GM12873 (cell line): ENCODE data around the gene LCP2.

Experiments used
- TF ChIP-seq, protein P1 (sequence below): IDR thresholded peaks from 2 replicates; pipeline ENCODE4 v1.5.1; 2012; ENCODE audit warnings: low read depth, mild to moderate bottlenecking, moderate library complexity, low read length, control low read depth; ENCODE audit not compliant: insufficient read depth; ENCODE audit errors: missing control alignments

Gene LCP2

DNA sequence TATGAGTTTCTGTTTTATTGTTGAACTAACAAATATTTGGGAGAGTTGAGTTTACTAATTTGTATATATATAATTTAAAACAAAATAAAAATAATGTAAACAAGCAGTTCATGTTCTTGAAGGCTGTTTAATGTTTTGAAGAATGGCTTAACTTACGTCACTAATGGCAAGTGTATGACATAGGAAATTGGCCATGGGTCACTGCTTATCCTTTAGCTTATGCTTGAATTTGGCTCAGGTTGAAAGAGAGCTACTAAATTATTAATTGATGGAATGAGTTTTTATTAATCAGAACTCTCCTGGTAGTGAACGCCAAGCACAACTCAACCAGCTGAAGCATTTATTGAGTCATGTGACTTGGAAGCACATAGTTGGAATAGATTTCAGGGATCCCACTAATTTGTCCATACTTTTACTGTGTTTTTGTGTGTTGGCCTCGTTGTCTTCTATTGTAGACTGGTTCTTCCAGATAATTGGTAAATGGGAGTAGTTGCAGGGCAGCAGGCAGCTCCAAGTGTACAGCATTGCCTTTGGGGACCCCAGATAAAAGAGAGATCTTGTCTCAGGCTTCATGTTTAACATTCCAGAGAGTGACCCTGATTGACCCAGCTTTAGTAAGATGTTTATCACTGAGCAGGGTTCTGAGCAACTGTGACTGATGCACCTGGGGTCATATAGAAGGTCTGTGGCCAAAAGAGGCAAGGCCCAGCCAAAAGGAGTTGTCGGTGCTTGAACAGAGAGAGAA lies 51.3 kb downstream of the LCP2 start:
- TF ChIP-seq, protein P1, sequence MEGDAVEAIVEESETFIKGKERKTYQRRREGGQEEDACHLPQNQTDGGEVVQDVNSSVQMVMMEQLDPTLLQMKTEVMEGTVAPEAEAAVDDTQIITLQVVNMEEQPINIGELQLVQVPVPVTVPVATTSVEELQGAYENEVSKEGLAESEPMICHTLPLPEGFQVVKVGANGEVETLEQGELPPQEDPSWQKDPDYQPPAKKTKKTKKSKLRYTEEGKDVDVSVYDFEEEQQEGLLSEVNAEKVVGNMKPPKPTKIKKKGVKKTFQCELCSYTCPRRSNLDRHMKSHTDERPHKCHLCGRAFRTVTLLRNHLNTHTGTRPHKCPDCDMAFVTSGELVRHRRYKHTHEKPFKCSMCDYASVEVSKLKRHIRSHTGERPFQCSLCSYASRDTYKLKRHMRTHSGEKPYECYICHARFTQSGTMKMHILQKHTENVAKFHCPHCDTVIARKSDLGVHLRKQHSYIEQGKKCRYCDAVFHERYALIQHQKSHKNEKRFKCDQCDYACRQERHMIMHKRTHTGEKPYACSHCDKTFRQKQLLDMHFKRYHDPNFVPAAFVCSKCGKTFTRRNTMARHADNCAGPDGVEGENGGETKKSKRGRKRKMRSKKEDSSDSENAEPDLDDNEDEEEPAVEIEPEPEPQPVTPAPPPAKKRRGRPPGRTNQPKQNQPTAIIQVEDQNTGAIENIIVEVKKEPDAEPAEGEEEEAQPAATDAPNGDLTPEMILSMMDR = no peak

DNA sequence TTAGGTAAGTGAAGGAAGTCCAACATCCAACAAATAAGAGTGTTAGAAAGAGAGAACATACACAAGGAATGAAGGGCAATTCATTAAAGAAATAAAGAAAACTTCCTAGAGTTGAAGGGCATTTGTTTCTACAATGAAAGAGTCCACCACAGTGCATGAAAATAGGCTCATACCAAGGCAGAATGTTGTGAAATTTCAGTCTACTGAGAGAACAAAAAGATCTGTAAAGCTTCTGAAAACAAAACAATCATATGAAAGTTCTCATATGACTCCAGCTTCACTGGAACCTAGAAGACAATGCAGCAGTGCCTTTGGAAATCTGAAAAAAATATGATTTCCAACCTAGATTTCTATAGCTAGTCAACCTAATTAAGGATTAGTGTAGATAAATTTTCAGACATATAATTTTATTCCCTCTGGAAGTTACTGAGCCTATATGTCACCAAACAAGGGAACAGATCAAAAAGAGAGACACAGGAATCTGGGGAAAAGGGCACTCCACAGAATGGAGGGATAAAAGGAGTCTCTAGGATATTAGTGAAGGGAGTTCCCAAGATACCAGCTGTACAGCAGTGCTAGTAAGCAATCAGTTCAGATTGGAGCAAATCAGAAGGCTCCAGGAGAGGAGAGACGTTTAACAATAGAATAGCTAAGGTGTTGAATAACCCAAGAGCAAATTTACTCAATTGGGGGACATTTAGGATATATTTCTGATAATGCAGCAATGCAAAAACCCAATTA lies 59.0 kb downstream of the LCP2 start:
- TF ChIP-seq, protein P1 = no peak

DNA sequence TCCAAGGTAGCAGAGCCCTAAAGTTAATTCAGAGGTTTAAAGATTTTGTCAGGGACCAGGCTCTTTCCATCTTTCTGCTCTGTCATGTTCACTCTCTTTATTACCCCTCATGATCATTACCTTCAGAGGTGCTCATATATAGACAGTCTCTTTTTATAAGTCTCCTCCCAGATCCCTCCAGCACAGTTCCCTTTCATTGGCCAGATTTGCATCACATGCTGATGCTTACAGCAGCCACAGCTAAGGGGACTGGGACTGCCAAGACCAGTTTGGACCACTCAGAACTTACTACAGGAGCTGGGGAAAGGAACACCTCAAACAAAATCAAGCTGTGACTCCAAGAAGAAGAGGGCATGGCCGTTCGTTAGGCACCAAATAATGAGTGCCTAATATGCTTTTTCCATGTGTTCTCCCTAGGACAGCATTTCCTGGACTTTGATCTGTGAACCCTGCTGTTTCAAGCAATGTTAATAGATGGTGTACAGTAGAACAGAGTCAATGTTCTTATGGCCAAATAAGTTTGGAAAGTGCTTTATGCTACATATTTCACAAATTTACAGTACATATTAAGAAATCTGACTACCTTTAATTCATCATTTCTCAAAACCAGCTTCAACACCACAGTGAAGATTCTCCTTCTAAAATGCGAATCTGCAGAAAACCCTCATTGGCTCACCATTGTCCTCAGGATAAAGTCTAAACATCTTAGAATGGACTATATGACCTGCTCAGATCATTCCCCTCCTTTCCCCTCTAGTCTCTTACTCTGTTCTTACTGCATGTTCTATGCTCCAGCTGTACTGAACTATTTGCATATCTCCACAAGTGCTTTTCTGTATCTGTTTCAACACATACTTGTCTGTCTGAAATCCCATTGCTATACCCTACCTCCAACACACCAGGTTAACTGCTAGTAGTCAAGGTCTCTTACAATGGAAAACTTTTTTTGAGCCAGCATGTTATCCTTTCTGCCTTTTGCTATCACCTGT lies 61.4 kb downstream of the LCP2 start:
- TF ChIP-seq, protein P1 = no peak

DNA sequence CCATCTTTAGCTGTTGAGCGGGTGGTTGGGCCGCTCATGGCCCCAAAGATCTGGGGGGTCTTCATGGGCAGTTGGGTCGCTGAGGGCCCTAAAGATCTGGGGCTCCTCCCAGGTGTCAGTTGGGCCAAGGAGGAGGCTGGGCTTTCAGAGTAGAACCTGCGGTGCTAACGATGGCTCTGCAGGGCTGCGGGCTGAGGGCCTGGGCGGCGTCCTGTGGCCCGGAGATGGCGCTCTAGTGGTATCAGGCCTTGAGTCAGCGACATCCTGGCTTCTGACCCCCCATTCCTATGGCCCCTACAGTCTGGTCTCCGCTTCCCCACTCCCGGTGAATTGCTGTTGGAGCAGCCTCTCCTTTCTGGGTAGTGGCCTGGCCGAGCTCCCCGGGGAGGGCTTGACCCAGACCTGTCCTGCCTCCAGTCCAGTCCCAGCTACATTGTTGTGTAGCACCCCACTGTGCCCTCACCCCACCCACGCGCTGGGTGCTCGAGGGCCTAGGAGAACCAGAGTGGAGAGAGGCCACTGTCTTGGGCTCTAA lies 64.2 kb downstream of the LCP2 start:
- TF ChIP-seq, protein P1 = no peak

DNA sequence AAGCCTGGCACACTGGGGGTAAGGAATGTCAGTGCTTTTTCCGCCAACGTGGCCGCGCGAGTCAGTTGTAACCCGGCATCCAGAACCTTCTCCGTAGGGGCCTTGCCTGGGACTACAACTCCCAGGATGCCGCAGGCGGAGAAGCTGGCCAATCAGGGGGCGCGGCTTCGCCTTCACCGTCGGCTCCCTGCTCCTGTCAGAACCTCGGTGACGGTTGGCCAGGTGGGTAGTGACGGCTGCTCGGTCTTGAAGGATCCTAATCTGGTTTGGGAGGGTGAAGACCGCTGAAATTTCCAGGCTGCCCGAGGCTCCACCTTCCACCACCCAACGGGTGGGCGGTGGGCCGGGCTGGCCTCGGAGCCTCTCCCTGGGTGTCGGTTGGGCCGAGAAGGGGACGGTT lies 64.8 kb downstream of the LCP2 start, which contains the start of gene C5orf58:
C5orf58 (plus strand) TSS at position 200 of the 400 bp plus-strand sequence. CDS start 1,992 bp downstream, outside the sequence.
- TF ChIP-seq, protein P1 = no peak

DNA sequence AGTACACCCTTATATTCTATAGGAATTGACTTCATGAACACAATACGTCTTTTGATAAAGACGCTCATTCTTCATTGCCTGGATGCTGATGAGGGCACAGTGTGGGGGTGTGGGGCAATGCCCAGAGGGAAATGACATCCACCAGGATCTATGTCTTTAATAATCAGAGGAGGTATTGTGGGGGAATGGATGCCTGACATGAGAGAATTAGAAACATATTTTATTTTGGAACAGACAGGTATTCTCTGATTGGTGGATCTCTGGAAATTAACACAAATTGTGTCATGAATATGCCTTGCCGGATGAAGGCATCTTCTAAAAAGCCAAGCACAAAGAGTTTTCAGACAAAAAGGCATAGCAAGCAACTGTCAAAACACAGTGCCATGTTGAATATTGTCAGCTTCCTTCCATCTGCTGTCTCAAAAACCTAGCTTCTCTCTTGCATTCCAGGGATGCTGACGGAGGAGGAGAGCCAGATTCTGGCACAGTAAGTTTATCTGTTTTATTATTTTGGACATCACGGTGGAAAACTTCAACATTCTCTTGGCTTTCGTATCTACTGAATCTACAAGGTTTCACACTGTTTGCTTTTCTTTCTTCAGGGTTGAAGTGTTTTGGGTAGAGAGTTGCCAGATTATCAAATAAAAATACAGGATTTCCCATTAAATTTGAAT lies 68.7 kb downstream of the LCP2 start:
- TF ChIP-seq, protein P1 = no peak
